Stimulated activated CD4-positive, alpha-beta T cell treated with anti-CD3 and anti-CD28 coated beads, TNF-alpha, amount 100 ng/mL, for 1 hour (primary cell): ENCODE data around the gene GTPBP1.

Experiments used
- DNase-seq, 3 donors: peaks; one replicate each; pipeline ENCODE4 v3.0.0-alpha.2; 2020; ENCODE audit warnings: low read depth in 3 of 3, low spot score in 1 of 3

The GTPBP1 gene

DNA sequence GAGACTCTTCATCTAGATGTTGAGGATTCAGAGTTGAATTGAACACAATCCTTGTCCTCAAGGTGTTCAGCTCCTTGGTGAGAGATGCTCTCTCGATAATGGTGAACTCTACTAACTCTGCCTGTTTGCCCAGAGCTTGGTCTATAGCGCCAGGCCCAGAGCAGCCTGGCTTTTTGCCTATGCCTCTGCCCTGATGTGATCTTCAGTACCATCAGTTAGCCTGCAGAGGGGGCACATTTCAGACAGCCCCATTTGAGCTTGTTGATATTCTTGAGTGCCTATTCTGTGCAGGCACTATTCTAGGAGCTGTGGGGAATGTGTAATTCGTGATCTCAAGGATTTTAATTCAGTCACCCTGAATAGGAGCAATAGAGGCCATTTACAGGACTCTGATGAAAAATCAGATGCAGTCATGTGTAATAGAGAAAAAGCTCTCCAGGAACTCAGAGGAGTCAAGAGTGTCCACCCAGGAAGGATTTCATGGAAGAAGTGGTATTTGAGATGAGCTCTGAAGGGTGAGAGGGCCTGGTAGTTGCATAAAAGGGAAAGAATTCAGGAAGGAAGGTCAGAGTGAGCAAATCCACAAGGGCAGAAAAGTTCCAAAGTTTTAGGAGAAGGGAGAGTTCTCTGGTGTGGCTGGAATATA, 19.3 kb downstream of the GTPBP1 start:
- no peak for DNase-seq

DNA sequence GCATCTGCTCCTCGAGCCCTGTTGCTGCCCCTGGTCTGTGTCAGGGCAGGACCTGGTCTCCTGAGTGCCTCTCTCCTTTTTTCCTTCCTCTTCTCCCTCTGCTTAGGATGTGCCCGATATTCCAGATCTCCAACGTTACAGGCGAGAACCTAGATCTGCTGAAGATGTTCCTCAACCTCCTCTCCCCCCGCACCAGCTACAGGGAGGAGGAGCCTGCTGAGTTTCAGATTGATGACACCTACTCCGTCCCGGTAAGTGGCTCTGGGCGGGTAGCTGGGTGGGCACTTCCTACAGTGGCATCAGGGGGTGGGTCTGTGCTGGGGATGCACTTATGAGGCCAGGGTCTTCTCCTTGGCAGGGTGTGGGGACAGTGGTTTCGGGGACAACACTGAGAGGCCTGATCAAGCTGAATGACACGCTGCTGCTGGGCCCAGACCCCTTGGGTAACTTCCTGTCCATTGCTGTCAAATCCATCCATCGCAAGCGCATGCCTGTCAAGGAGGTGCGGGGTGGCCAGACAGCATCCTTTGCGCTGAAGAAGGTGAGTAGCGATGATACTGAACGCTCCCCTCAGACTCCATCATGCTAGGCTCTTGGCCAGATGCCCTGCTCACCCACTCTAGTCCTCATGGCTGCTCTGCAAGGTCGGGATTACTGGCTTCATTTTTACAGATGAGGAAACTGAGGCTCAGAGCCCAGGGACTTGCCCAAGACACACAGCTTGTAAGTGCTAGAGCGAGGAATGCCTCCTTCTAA, 20.3 kb downstream of the GTPBP1 start:
- no peak for DNase-seq

DNA sequence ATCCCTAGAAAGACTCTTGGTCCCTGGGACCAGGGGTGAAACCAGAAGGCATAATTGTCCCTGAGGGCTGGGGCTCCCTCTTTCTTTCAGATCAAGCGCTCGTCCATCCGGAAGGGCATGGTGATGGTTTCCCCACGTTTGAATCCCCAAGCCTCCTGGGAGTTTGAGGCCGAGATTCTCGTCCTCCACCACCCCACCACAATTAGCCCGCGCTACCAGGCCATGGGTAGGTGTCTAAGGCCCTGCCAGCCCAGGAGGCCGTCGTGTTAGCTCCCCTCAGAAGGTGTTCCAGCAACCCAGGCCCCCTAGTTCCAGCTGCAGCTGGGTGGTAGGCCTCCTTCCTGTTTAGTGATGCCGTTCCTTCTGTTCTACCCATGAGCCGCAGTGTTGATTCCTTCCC, 21.4 kb downstream of the GTPBP1 start:
- no peak for DNase-seq

DNA sequence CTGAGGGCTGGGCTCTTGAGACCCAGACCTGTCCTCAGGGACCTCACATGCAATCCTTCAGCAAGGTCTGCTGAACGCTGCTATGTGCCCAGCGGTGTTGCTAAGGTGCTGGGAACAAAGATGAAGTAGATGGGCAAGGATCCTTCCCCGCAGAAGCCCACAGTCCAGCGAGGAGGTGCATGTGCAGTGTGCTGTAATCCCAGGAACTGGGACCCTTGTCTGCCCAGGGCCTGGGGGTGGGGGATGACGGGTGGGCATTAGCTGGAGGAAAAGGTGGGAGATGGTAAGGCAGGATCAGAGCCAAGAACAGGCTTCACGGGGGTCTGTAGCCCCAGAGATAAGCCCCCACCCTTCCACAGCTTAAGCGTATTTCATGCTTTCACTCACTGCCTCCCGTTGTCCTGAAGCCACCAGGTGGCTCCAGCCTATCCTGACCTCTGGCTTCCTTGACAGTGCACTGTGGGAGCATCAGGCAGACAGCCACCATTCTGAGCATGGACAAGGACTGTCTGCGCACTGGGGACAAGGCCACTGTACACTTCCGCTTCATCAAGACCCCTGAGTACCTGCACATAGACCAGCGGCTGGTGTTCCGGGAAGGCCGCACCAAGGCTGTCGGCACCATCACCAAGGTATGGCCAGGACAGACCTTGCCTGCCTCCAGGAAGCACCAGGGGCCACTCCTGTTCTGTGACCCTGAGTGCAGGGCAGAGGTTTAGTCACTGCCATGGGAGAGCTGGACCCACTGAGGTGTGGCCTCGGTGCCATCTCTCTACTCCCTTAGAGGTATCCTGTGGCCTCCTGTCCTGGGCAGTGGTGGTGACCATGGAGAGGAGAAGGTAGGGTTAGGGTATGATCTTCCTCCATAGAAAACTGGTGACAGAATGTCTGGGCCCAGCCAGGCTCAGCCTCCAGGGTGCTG, 22.0 kb downstream of the GTPBP1 start:
- DNase-seq: no peak

DNA sequence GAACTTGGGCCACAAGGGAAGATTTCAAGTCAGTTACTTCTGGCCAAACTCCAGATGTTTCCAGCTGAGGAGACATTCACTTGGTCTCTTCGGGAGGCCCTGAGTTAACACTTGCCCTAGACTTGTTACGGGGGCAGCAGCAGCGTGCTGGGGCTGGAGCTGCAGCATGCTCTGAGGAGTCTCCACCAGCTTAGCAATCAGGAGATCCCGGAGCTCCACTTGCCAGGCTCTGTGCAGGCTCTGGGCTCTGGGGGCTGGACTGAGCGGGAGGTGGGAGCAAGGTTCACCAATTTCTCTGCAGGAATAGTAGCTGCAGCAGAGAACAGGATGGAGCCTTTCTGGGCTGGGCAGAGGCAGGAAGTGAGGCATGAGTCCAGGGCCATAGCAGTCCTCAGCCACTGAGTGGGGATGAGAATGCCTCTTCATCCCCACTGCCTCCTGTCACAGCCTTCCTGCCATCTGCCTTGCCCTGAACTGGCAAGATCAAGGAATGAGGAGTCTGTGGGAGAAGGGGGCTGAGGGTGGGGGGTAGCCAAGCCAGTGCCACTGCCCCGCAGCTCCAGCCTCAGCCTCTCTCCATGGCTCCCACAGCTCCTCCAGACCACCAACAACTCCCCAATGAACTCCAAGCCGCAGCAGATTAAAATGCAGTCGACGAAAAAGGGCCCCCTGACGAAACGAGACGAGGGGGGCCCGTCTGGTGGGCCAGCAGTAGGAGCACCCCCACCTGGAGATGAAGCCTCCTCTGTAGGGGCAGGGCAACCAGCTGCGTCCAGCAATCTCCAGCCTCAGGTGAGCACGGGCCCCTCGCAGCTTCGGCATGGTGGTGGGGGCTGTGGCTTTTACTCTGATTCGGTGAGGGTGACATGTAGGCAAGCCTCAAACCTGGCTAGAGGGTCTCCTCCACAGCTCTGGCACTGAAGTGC, 23.4 kb downstream of the GTPBP1 start:
- DNase-seq: no peak

DNA sequence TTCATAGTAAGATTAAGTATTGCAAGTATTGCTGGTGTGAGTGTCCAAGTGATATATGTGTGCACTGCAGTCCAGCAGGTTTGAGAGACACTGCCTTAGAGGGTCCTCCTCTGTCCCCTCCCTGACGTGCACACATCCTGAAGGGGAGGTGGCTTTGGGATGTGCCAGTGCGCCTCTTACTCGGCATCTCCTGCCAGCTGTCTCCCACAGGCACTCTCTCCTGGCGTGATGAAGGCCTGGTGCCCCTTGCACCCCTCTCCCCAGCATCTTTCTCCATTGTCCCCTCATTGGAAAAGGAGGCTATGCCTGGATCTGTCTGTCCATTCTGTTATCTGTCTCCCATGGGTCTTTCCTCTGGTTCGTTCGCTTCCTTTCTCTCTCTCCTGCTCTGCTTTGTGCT, 24.2 kb downstream of the GTPBP1 start:
- no peak for DNase-seq

DNA sequence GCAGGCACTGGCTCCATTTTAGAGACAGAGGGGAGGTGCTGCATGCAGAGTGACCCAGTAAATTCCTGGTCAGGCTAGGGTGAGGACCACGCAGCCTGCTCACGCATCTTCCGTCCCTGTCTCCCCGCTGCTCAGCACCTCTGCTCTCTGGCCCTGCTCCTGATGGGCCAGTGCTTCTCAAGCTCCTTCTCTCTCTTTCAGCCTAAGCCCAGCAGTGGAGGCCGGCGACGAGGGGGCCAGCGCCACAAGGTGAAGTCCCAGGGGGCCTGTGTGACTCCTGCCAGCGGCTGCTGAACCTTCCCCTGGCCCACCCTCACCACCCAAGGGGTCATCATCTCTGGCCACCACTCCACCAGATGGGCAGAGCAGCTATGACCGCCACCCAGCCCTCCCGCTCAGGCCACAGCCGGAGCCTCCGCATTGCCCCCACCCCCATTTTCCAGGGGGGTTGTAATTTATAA, 24.7 kb downstream of the GTPBP1 start:
- no peak for DNase-seq

DNA sequence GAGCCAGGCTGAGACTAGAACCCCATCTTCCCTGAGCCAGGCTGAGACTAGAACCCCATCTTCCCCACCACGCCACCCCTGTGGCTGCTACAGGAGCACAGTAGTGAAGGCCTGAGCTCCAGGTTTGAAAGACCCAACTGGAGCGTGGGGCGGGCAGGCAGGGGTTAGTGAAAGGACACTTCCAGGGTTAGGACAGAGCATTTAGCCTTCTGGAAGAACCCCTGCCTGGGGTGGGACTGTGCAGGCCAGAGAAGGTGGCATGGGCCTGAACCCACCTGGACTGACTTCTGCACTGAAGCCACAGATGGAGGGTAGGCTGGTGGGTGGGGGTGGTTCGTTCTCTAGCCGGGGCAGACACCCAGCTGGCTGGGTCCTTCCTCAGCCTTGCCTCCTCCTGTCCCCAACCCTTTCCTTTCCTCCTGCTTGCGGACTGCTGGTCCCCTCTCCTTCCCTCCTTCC, 26.0 kb downstream of the GTPBP1 start:
- no peak for DNase-seq

DNA sequence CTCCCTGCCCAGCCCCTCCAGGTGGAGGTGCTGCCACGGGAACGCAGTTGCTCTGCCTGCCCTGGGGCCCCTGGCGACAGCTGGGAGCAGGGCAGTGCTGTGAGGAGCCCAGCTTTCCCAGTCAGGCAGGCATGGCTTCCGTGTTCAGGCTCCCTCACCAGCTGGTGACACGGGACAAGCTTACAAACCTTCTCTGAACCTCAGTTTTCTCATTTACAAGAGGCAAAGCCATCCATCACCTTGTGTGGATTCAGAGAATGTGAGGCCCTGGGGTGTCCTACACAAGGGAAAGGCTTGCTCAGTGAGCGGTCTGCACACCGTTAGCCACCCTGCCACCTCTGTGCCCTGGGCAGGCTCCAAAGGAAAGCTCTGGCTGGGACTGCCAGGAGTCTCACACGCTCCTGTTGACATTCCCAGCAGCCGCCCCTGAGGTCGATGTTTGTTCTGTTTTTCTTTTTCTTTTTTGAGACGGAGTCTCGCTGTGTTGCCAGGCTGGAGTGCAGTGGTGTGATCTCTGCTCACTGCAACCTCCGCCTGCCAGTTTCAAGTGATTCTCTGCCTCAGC, 26.6 kb downstream of the GTPBP1 start:
- no peak for DNase-seq

DNA sequence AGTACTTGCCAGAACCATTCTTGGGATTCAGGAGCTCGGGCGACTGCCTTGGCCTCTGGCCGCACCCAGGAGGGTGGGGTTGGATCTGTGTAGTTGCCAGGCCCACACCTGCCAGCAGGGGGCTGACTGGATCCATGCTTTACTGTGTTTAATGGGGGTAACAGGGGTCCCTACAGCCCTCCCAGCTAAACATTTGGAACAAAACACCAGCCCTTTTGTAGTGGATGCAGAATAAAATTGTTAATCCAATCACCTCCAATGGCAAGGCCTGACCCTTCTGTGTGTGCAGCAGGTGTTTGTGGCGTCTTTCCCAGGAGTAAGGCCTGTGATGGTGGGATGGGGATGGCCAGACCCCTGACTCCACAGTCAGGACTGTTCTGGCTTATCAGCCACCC, 27.6 kb downstream of the GTPBP1 start:
- no peak for DNase-seq

DNA sequence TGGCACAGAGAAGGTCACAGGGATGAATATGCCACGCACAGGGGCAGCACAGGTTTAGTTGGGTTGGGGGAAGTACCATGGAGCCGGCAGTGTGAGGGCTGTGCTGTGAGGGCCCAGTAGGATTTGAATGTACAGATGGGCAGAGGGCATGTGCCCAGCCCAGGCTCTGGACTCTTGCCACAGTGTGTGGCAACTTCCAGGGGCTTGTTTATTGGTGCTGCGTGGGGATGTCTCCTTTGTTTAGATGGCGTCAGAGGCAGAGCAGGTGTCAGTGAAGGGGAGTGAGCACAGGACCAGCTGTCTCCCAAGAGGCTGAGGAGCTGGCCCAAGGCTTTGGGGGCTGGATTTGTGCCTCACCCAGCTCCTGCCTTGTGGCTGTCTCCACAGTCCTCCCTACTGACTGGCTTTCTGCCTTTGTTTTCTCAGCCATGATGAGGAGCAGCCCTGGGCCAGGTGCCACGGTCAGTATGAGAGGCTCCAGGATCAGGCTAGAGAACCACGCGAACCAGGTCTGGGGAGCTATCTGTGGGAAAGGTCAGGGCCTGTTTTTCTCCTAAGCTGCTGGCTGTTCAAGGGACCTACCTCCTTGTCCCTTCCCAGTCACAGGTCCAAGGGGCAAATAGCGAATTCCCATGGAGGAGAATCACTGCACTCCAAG, 28.1 kb downstream of the GTPBP1 start:
- DNase-seq: no peak

DNA sequence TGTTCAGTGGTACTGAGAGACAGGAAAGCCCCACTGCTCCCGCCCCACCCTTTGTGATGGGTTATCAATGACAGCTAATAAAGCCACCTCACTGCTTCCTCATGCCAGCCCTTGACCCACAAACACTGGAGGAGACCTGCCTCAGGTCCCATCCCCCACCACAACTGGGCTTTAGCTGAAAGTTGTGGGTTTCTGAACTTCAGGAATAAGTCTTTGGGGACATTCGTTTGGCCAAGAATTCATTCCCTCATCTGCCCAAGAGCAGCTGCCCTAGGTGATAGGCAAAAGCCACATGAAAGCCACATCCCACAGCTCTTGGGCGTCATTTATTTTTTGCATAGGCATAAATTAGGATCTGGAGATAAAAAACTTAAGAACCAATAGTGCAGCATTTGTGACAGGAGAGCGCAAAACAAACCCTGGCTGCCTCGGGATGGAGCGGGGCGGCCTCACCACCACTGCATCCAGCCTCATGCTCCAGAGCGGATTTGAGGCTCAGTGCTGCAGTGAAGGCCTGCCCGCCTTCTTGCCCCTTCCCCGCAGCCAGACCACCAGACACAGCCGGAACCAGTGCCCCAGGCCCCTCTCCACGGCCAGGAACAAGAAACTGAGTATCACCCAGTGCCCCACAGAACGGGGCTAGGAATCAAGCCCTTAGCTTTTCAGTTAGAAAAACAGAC, 28.8 kb downstream of the GTPBP1 start:
- no peak for DNase-seq

DNA sequence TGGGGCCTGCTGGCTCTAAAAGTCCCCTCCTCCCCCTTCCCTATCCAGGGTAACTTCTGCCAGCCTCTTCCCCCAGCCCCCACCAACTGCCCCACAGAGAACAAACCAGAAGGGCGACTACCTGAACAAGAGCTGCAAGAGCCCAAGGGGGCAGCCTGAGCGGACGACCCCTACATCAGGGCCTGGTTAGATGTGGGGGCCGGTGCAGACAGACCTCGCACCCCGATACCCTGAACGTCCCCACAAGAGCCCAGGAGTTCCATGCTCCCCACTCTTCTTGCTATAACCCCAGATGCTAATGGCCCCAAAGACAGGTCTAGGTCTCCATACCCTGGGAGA, 29.4 kb downstream of the GTPBP1 start:
- DNase-seq: no peak

DNA sequence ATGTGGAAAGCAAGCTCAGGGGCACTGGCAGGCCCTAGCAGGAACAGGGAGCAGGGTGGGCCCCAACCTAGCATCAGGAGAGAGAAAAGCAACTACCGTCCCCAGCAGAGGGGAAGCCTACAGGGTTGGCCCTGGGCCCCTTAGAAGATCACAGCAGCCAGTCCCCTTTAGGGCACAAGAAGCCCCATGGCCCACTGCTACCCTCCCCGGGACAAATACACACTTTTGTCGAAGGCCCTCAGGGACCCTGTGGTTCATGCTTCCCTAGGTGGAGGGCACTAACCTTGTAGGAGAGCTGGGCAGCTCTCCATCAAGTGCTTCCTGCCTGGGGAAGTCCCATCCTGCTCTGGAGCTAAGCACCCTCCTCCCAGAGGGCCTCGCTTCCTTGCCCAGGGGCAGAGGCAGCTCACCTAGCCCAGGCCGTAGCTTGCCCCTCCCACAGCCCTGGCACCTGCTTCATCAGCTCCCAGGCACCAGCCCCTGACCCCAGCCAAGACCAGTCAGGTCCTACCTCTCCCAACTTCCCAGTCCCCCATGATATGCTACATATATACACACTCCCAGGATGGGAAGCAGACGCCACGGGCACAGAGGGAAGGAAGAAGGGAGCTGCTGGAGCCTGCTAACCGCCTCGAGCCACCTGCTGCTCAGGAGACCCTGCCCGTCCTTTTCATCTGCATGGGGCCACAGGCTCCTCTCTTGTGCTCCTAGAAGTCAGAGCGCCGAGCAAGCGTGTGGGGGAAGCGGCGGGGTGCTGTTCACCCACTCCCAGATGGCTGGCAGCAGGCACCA, 29.9 kb downstream of the GTPBP1 start:
- DNase-seq: no peak

DNA sequence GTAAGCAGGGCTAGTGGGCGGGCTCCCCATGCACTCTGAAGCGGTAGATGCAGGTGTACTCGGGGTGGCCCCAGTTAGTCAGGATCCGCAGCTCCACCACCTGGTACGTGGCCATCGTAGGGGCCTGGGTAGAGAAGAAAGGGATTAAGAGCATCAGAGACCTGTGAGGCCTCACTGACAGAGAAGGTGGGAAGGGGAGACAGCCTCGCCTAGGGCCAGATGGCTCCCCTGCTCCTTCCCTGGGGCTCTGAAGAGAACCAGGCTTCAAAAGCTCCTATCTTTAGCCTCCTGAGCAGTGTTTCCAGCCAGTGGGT, 30.5 kb downstream of the GTPBP1 start:
- no peak for DNase-seq

DNA sequence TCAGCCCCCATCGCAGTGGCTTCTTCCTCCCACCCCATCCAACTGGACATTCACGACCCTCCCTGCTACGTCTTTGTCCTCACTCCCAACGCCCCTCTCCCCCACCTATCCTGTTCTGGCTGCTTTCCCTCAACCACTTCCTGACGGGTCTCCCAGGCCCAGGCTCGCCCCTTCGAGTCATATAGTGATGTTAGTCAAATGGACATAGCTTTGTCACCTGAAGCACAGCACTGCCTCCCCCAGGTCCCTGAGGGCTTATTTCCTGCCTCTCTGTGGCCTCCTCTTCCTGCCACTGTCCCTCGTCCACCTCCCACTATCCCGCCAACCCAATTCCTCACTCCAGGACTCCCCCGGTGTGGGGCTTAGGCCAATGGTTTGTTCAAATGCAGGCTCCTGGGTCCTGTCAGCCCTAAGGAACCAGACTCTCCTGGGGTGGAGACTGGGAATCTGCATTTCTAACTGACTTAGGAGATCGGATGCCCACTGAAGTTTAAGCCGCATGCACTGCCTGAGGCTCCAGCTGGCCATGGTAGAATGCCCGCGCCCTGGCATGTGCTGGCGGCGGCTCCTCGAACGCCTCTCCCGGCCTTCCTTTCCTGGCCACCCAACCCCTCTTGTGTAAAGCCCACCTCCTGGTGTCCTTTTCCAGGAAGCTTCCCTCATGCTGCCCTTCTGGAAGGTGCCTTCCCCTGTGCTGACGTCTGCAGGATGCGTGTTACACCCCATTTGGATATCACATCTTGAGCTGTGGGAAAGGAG, 31.7 kb downstream of the GTPBP1 start:
- DNase-seq: no peak

DNA sequence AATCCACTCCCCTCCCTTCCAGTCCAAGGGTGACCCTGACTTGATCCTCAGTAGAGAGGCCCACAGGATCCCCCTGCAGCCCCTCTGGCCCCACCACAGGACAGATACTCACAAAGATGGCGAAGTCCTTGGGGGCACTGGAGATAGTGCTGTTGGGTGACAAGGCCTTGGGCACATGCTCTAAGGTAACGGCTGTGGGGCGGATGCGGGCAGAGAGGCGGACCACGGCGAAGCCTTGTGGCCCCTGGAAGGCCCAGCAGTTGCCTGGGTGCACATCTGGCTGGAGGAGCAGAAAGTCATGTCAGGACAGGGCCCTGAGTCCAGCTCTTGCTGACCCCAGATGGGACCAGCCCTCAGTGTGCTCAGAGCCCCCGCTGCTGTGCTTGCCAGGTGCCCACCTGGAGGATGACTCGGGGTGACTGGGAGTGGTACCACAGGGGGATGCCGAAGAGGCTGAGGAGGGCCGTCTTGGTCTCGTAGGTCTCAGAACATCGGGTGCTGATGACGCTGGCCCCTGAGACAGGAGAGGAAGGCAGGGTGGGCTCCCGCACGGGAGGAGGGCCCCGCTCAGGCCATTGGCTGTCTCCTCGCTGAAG, 32.8 kb downstream of the GTPBP1 start:
- no peak for DNase-seq
